COLO668 (cell line): ENCODE measurements around the gene CCNT1.
"Not testable (repeated sequence)": the region's sequence is repeated elsewhere in the genome, so short reads cannot be mapped to it uniquely, and the experiment has no call there.

ENCODE experiments used
- DNase-seq: peaks from one replicate; lab custom pipeline; 2025; ENCODE audit not compliant: unreplicated experiment; lab: John Stamatoyannopoulos, UW

CCNT1 gene

GRCh38 chr12:48641752-48642555, 74.6 kb downstream of the CCNT1 start:
- DNase-seq: not testable (repeated sequence)

- no peak for DNase-seq
Measured at GRCh38 chr12:48640854-48641253, 75.7 kb downstream of the CCNT1 start.

- no peak for DNase-seq
Measured at GRCh38 chr12:48640428-48640827, 76.1 kb downstream of the CCNT1 start.
